KOPT-K1 (cell line): ENCODE results near the gene SORBS2.

ENCODE experiments used
- H3K27ac ChIP-seq: fragments of 200-600 bp; sonication (generic); 2 replicates; pipeline ENCODE4 v1.5.1; 2016; ENCODE audit warnings: antibody characterized with exemption, mild to moderate bottlenecking, low read depth, low read length; ENCODE audit not compliant: poor library complexity, severe bottlenecking
- H3K36me3 ChIP-seq: fragments of 200-600 bp; sonication (generic); 2 replicates; pipeline ENCODE4 v1.5.1; 2017; ENCODE audit warnings: antibody characterized with exemption, mild to moderate bottlenecking, low read length, moderate library complexity; ENCODE audit not compliant: insufficient read depth
- H3K9me3 ChIP-seq: fragments of 200-600 bp; sonication (generic); 2 replicates; pipeline ENCODE4 v1.5.1; 2017; ENCODE audit warnings: antibody characterized with exemption, low read length, mild to moderate bottlenecking; ENCODE audit not compliant: insufficient read depth, poor library complexity, severe bottlenecking

Gene SORBS2

GRCh38 chr4:185685804-185686203 is 126.2 kb downstream of the SORBS2 start:
- H3K9me3 ChIP-seq: no peaks in the 10 kb centered on the region
- no peak overlapping the region for H3K27ac ChIP-seq
- no peaks in the 10 kb centered on the region for H3K36me3 ChIP-seq

- no peak overlapping the region for H3K27ac ChIP-seq
- H3K36me3 ChIP-seq: no peaks in the 10 kb centered on the region
- no peaks in the 10 kb centered on the region for H3K9me3 ChIP-seq
Observed at GRCh38 chr4:185683896-185684295, 128.1 kb downstream of the SORBS2 start.

- no peaks in the 10 kb centered on the region for H3K9me3 ChIP-seq
- H3K27ac ChIP-seq: no peak overlapping the region
- H3K36me3 ChIP-seq: no peaks in the 10 kb centered on the region
Observed at GRCh38 chr4:185683222-185683621, 128.8 kb downstream of the SORBS2 start.

GRCh38 chr4:185682236-185682635 is 129.8 kb downstream of the SORBS2 start:
- H3K9me3 ChIP-seq: peaks cover under 1% of the 10 kb centered on the region
- H3K36me3 ChIP-seq: no peaks in the 10 kb centered on the region
- H3K27ac ChIP-seq: no peak overlapping the region

- Histone ChIP-seq H3K27ac (no peak overlapping the region), H3K36me3 (no peaks in the 10 kb centered on the region), H3K9me3 (peaks cover 4% of the 10 kb centered on the region)
Observed at GRCh38 chr4:185681604-185682003, 130.4 kb downstream of the SORBS2 start.

- Histone ChIP-seq H3K9me3 (peaks cover 4% of the 10 kb centered on the region), H3K36me3 (no peaks in the 10 kb centered on the region), H3K27ac (no peak overlapping the region)
Observed at GRCh38 chr4:185680617-185681016, 131.4 kb downstream of the SORBS2 start.

GRCh38 chr4:185679523-185679922 is 132.5 kb downstream of the SORBS2 start:
- Histone ChIP-seq H3K27ac (no peak overlapping the region), H3K36me3 (no peaks in the 10 kb centered on the region), H3K9me3 (peaks cover 4% of the 10 kb centered on the region)

GRCh38 chr4:185677637-185678314 is 134.2 kb downstream of the SORBS2 start:
- Histone ChIP-seq H3K9me3 (peaks cover 4% of the 10 kb centered on the region), H3K27ac (no peak overlapping the region), H3K36me3 (no peaks in the 10 kb centered on the region)

GRCh38 chr4:185672618-185673017 is 139.4 kb downstream of the SORBS2 start:
- Histone ChIP-seq H3K36me3 (no peaks in the 10 kb centered on the region), H3K9me3 (peaks cover 4% of the 10 kb centered on the region), H3K27ac (no peak overlapping the region)

- peaks cover 3% of the 10 kb centered on the region for H3K9me3 ChIP-seq
- H3K27ac ChIP-seq: no peak overlapping the region
- no peaks in the 10 kb centered on the region for H3K36me3 ChIP-seq
Observed at GRCh38 chr4:185672151-185672550, 139.8 kb downstream of the SORBS2 start.

- Histone ChIP-seq H3K27ac (no peak overlapping the region), H3K36me3 (no peaks in the 10 kb centered on the region), H3K9me3 (no peaks in the 10 kb centered on the region)
Observed at GRCh38 chr4:185671496-185671895, 140.5 kb downstream of the SORBS2 start.

GRCh38 chr4:185671066-185671465 is 140.9 kb downstream of the SORBS2 start:
- H3K27ac ChIP-seq: no peak overlapping the region
- no peaks in the 10 kb centered on the region for H3K36me3 ChIP-seq
- no peaks in the 10 kb centered on the region for H3K9me3 ChIP-seq

- no peaks in the 10 kb centered on the region for H3K36me3 ChIP-seq
- no peaks in the 10 kb centered on the region for H3K9me3 ChIP-seq
- H3K27ac ChIP-seq: no peak overlapping the region
Observed at GRCh38 chr4:185669288-185669687, 142.7 kb downstream of the SORBS2 start.

- no peaks in the 10 kb centered on the region for H3K36me3 ChIP-seq
- no peaks in the 10 kb centered on the region for H3K9me3 ChIP-seq
- no peak overlapping the region for H3K27ac ChIP-seq
Observed at GRCh38 chr4:185666156-185666555, 145.8 kb downstream of the SORBS2 start.

- Histone ChIP-seq H3K36me3 (no peaks in the 10 kb centered on the region), H3K9me3 (no peaks in the 10 kb centered on the region), H3K27ac (no peak overlapping the region)
Observed at GRCh38 chr4:185665655-185666054, 146.3 kb downstream of the SORBS2 start.

GRCh38 chr4:185664481-185664880 is 147.5 kb downstream of the SORBS2 start:
- H3K27ac ChIP-seq: no peak overlapping the region
- H3K9me3 ChIP-seq: no peaks in the 10 kb centered on the region
- no peaks in the 10 kb centered on the region for H3K36me3 ChIP-seq
